ENCODE results near the gene DLK1.

GRCh38 chr14:100692256-100692655 is 34.4 kb upstream of the DLK1 start:
- TF ChIP-seq CTCF (IDR thresholded peaks at IDR 0.05) (no peak), REST (IDR thresholded peaks at IDR 0.05; ENCODE audit: insufficient read depth in 1 of 2, low read depth in 2 of 2, low read length in 1 of 2) (no peak), TCF7L2 (IDR thresholded peaks at IDR 0.05; ENCODE audit: low read depth, low read length) (no peak), SIN3A (IDR thresholded peaks at IDR 0.05; ENCODE audit: borderline replicate concordance, insufficient read depth, low read depth, low read length) (no peak)

Measured in Panc1 (cell line).